Frontal cortex (tissue), 4 donors: Measurements from ENCODE around the gene TOP2A. TPM values are rescaled to one million over a fixed set of nuclear protein-coding genes. Genes with fewer than 3 reads are reported as not detected.
"Not testable (repeated sequence)": the region's sequence is repeated elsewhere in the genome, so short reads cannot be mapped to it uniquely, and the experiment has no call there.

Experiments used
- DNase-seq, 2 donors: peaks; one replicate each; pipeline ENCODE4 v3.0.0; 2012; ENCODE audit warnings: low spot score in 2 of 2
- FAIRE-seq: peaks from 2 replicates; lab custom pipeline; 2012; peaks lifted over from hg19 to GRCh38; lab: Jason Lieb, UNC
- total RNA-seq: library from RNA; depleted of rRNA; stranded (reverse); fragments of >200 nt; gene quantifications from one replicate; pipeline ENCODE4 v1.2.3, GENCODE V29; 2014
- donor health status: control.
- donor health status: control.
- donor health status: control.

Gene TOP2A
- total RNA-seq, 1 donor from 2014 or later, result 19.6 TPM

- no peak for DNase-seq
- no peak for FAIRE-seq
Observed at GRCh38 chr17:40402668-40403067, 15.0 kb downstream of the TOP2A start.

GRCh38 chr17:40399185-40399584 lies 18.5 kb downstream of the TOP2A start:
- DNase-seq, result peak in 1 of 2 donors; percentile 27
- FAIRE-seq, result no peak

- FAIRE-seq, DNase-seq: not testable (repeated sequence)
Observed at GRCh38 chr17:40386555-40386954, 31.1 kb downstream of the TOP2A start.

GRCh38 chr17:40382251-40382650 lies 35.4 kb downstream of the TOP2A start:
- DNase-seq (no peak), FAIRE-seq (no peak)

- FAIRE-seq (no peak), DNase-seq (no peak)
Observed at GRCh38 chr17:40378966-40379365, 38.7 kb downstream of the TOP2A start.

GRCh38 chr17:40377832-40378231 lies 39.9 kb downstream of the TOP2A start:
- FAIRE-seq, result no peak
- DNase-seq, result no peak

GRCh38 chr17:40376541-40376940 lies 41.2 kb downstream of the TOP2A start:
- not testable (repeated sequence) for FAIRE-seq, DNase-seq

GRCh38 chr17:40375786-40376185 lies 41.9 kb downstream of the TOP2A start:
- not testable (repeated sequence) for DNase-seq

GRCh38 chr17:40374821-40375498 lies 42.7 kb downstream of the TOP2A start:
- no peak for DNase-seq
- FAIRE-seq, result no peak

More at GRCh38 chr17:40375786-40376185, 41.9 kb downstream of the TOP2A start:
- not testable (repeated sequence) for FAIRE-seq

GRCh38 chr17:40373999-40374398 lies 43.7 kb downstream of the TOP2A start:
- DNase-seq (no peak), FAIRE-seq (no peak)

- no peak for FAIRE-seq
Observed at GRCh38 chr17:40373324-40373723, 44.4 kb downstream of the TOP2A start.

GRCh38 chr17:40372644-40373043 lies 45.1 kb downstream of the TOP2A start:
- not testable (repeated sequence) for DNase-seq, FAIRE-seq

More at GRCh38 chr17:40373324-40373723, 44.4 kb downstream of the TOP2A start:
- DNase-seq, result no peak

GRCh38 chr17:40372031-40372430 lies 45.7 kb downstream of the TOP2A start:
- FAIRE-seq, result no peak
- DNase-seq, result no peak

GRCh38 chr17:40371261-40371929 lies 46.3 kb downstream of the TOP2A start:
- DNase-seq (no peak), FAIRE-seq (no peak)

GRCh38 chr17:40369923-40370322 lies 47.8 kb downstream of the TOP2A start:
- FAIRE-seq, result no peak
- no peak for DNase-seq

- DNase-seq, FAIRE-seq: not testable (repeated sequence)
Observed at GRCh38 chr17:40367728-40368127, 50.0 kb downstream of the TOP2A start.

- FAIRE-seq, result no peak
Observed at GRCh38 chr17:40366861-40367518, 50.7 kb downstream of the TOP2A start.

GRCh38 chr17:40366076-40366860 lies 51.4 kb downstream of the TOP2A start:
- no peak for FAIRE-seq
- DNase-seq, result peak in 1 of 2 donors; percentile 14

More at GRCh38 chr17:40366861-40367518, 50.7 kb downstream of the TOP2A start:
- peak in 1 of 2 donors; percentile 2 for DNase-seq

GRCh38 chr17:40364906-40365305 lies 52.8 kb downstream of the TOP2A start:
- FAIRE-seq (no peak), DNase-seq (peak in 1 of 2 donors; percentile 16)
